HepG2 (cell line): ENCODE results near the gene SYNGR1. TPM values are rescaled to one million over a fixed set of nuclear protein-coding genes. Genes with fewer than 3 reads are reported as not detected.

Experiments
- ATAC-seq: fragments of 200-7000 bp; cut with Tn5 transposase; 3 replicates; pipeline ENCODE4 v1.9.1; 2020; ENCODE audit warnings: mild to moderate bottlenecking, moderate library complexity
- BruUV-seq: library from RNA; stranded (reverse); fragments of 400-500 nt; replicated peaks from 2 replicates; lab custom pipeline; 2021; lab: Mats Ljungman, UMichigan
- CTCF ChIA-PET: fragments of 300-600 bp; formaldehyde crosslinking; extraction: SDS; loops from one replicate; lab custom pipeline; 2021; ENCODE audit warnings: low total read pairs, inconsistent platforms, low intra/inter-chr PET ratio; lab: Yijun Ruan, JAX
- POLR2A ChIA-PET: fragments of 350-600 bp; sonication (Branson Sonifier 250); formaldehyde crosslinking; loops from one replicate; lab custom pipeline; 2020; ENCODE audit warnings: antibody characterized with exemption, inconsistent platforms; lab: Yijun Ruan, JAX
- DNase-seq: peaks from one replicate; pipeline ENCODE4 v3.0.0-alpha.2; 2015; ENCODE audit warnings: low spot score
- FAIRE-seq: peaks from 3 replicates; lab custom pipeline; 2011; peaks lifted over from hg19 to GRCh38; lab: Jason Lieb, UNC
- H2AFZ ChIP-seq: one replicate; pipeline ENCODE4 v1.6.1; 2011; ENCODE audit warnings: low read length, inconsistent platforms
- H3K27ac ChIP-seq: fragments of 300-600 bp; 3 replicates; pipeline ENCODE4 v1.8.0; 2011; ENCODE audit warnings: mixed run types, mild to moderate bottlenecking, mixed read lengths, low read length, inconsistent platforms; ENCODE audit not compliant: insufficient read depth; ENCODE audit errors: extremely low read length
- H3K27me3 ChIP-seq, 2 experiments: fragments of 200-600 bp in 1 of 2; 2 replicates in 1 of 2; 3 replicates in 1 of 2; pipeline versions ENCODE4 v1.6.0 to v1.8.0; 2011; ENCODE audit warnings: low read length in 2 of 2, mild to moderate bottlenecking in 2 of 2, moderate library complexity in 2 of 2, inconsistent platforms in 1 of 2; ENCODE audit not compliant: insufficient read depth in 2 of 2, control insufficient read depth in 1 of 2
- H3K36me3 ChIP-seq, 2 experiments: fragments of 200-600 bp in 1 of 2; replicated peaks in 1 of 2; 2 replicates in 1 of 2; 3 replicates in 1 of 2; pipeline versions ENCODE4 v1.5.1 to v1.8.0; 2011; ENCODE audit warnings: low read length in 2 of 2, inconsistent platforms in 1 of 2; ENCODE audit not compliant: insufficient read depth in 2 of 2, control insufficient read depth in 1 of 2
- H3K4me1 ChIP-seq: 2 replicates; pipeline ENCODE4 v1.5.1; 2012; ENCODE audit warnings: low read length, inconsistent platforms; ENCODE audit not compliant: insufficient read depth
- H3K4me2 ChIP-seq: 2 replicates; pipeline ENCODE4 v1.6.0; 2011; ENCODE audit warnings: low read depth, low read length, inconsistent platforms
- H3K4me3 ChIP-seq, 3 experiments: fragments of 200-600 bp in 1 of 3; sonication (generic), shearing (Covaris generic) in 1 of 3; replicated peaks in 1 of 3; 2 replicates each; pipeline ENCODE4 v1.5.1; 2011 to 2016; ENCODE audit warnings: low read length in 3 of 3, inconsistent platforms in 2 of 3, low read depth in 2 of 3, mild to moderate bottlenecking in 2 of 3, control low read depth in 1 of 3, mixed read lengths in 1 of 3; ENCODE audit not compliant: insufficient read depth in 1 of 3
- H3K79me2 ChIP-seq: one replicate; pipeline ENCODE4 v1.6.1; 2011; ENCODE audit warnings: low read length, inconsistent platforms; ENCODE audit not compliant: insufficient read depth
- H3K9ac ChIP-seq: 2 replicates; pipeline ENCODE4 v1.6.0; 2011; ENCODE audit warnings: mild to moderate bottlenecking, low read depth, low read length, inconsistent platforms; ENCODE audit not compliant: insufficient read depth
- H3K9me3 ChIP-seq: 2 replicates; pipeline ENCODE4 v1.5.1; 2012; ENCODE audit warnings: mild to moderate bottlenecking, low read length
- H4K20me1 ChIP-seq: 2 replicates; pipeline ENCODE4 v1.6.0; 2011; ENCODE audit warnings: inconsistent platforms, mild to moderate bottlenecking, low read length, moderate library complexity; ENCODE audit not compliant: insufficient read depth
- GFI1 ChIP-seq: sonication (generic); formaldehyde crosslinking; IDR thresholded peaks from 2 replicates; pipeline ENCODE4 v1.5.0; 2020; ENCODE audit warnings: missing genetic modification reagents, mild to moderate bottlenecking, borderline replicate concordance
- HMG20B ChIP-seq: conservative IDR thresholded peaks from 2 replicates; pipeline ENCODE4 v1.6.1; 2016; ENCODE audit warnings: missing genetic modification reagents, missing compliant biosample characterization
- HOXA9 ChIP-seq: sonication (generic); formaldehyde crosslinking; IDR thresholded peaks from 2 replicates; pipeline ENCODE4 v1.8.1; 2022; ENCODE audit warnings: missing genetic modification reagents, mild to moderate bottlenecking, moderate library complexity, borderline replicate concordance
- IRF9 ChIP-seq: sonication (generic); formaldehyde crosslinking; IDR thresholded peaks from 2 replicates; pipeline ENCODE4 v1.8.0; 2022; ENCODE audit warnings: missing genetic modification reagents, mild to moderate bottlenecking, borderline replicate concordance
- MBNL3 ChIP-seq: fragments of 250-450 bp; sonication (Bioruptor Pico); conservative IDR thresholded peaks from 2 replicates; pipeline ENCODE4 v1.8.0; 2022; ENCODE audit warnings: mild to moderate bottlenecking, inconsistent platforms
- MNT ChIP-seq: fragments of 450-650 bp; IDR thresholded peaks from 2 replicates; pipeline ENCODE4 v1.6.1; 2016
- NFYC ChIP-seq: IDR thresholded peaks from 2 replicates; pipeline ENCODE4 v1.6.1; 2016; ENCODE audit warnings: missing genetic modification reagents, missing compliant biosample characterization
- POGK ChIP-seq: sonication (generic); formaldehyde crosslinking; conservative IDR thresholded peaks from 2 replicates; pipeline ENCODE4 v1.8.0; 2022; ENCODE audit warnings: mild to moderate bottlenecking, moderate library complexity, missing genetic modification reagents
- ZNF552 ChIP-seq: sonication (generic); formaldehyde crosslinking; IDR thresholded peaks from 2 replicates; pipeline ENCODE4 v1.9.0; 2022; ENCODE audit warnings: missing genetic modification reagents, mild to moderate bottlenecking, borderline replicate concordance
- WGBS: methylation state at CpG from one replicate; pipeline ENCODE4 v1.1.6; 2017; ENCODE audit warnings: low lambda C conversion rate; 5-methylcytosine and 5-hydroxymethylcytosine counted together
- in situ Hi-C: cut with HindIII; loops from 2 replicates; pipeline ENCODE4 v1.10.0; 2017; ENCODE audit warnings: low pct_unique_long_range_greater_than_20kb; ENCODE audit not compliant: extremely low pct_ligation_motif_present
- intact Hi-C: fragments of 100-400 bp; cut with micrococcal nuclease; formaldehyde crosslinking; loops from one replicate; pipeline ENCODE4 v1.10.0; 2022; ENCODE audit not compliant: unreplicated experiment
- polyA plus RNA-seq, 8 experiments: library from polyadenylated mRNA; depleted of rRNA in 3 of 8; stranded (reverse) in 7 of 8; unstranded in 1 of 8; fragments of >200 nt; fragmentation: Illumina TruSeq in 4 of 8; extraction: Trizol in 4 of 8; gene quantifications; 2 replicates each; pipeline versions ENCODE4 v1.2.1 to v1.2.3, GENCODE V29; 2011 to 2016; ENCODE audit warnings: low read depth in 4 of 8, missing spikeins in 1 of 8, mixed read lengths in 1 of 8; ENCODE audit not compliant: insufficient read depth in 1 of 8
- total RNA-seq, 5 experiments: library from RNA; depleted of rRNA; stranded (reverse); fragments of >200 nt; fragmentation: Illumina TruSeq; extraction: Trizol; gene quantifications; 2 replicates each; pipeline ENCODE4 v1.2.3, GENCODE V29; 2016; ENCODE audit warnings: low read depth in 1 of 5

Gene SYNGR1
- total and polyA plus RNA-seq, 2 of the 13 experiments (the other 11 are each of a cell fraction or from before 2014, with no cell fraction given): 0.27 to 2.7 TPM

GRCh38 chr22:39408173-39408572 lies 58.4 kb downstream of the SYNGR1 start:
- no peak overlapping the region for H3K9ac ChIP-seq
- ATAC-seq (no peak), DNase-seq (no peak), FAIRE-seq (no peak)
- H3K4me1 ChIP-seq: no peaks in the 10 kb centered on the region
- no peaks in the 10 kb centered on the region for H3K27me3 ChIP-seq
- WGBS: 94% methylated on average over 11 of the region's 11 CpGs
- H4K20me1 ChIP-seq: no peaks in the 10 kb centered on the region
- H3K79me2 ChIP-seq: no peaks in the 10 kb centered on the region
- H2AFZ ChIP-seq: no peak overlapping the region
- CTCF ChIA-PET: no interaction called here
- POLR2A ChIA-PET: no interaction called here
- peaks cover 0 to 5% of the 10 kb centered on the region in 2 experiments; a peak in 2 of 5 replicates for H3K36me3 ChIP-seq
- H3K4me3 ChIP-seq: no peak overlapping the region
- intact Hi-C loops: no loop called here
- BruUV-seq: no TSS peak
- no peak overlapping the region for H3K27ac ChIP-seq
- no peaks in the 10 kb centered on the region for H3K9me3 ChIP-seq
- TF ChIP-seq MBNL3 (CRISPR knock-in tag) (no peak), ZNF552 (CRISPR knock-in tag) (no peak), MNT (no peak), IRF9 (no peak), GFI1 (no peak)
- TF ChIP-seq, all 625 proteins: peak for 0
- in situ Hi-C loops: no loop called here
- H3K4me2 ChIP-seq: no peak overlapping the region

- Histone ChIP-seq H3K27ac (no peak overlapping the region), H3K4me2 (no peak overlapping the region), H4K20me1 (no peaks in the 10 kb centered on the region), H3K36me3 (peaks cover 0 to 5% of the 10 kb centered on the region in 2 experiments; a peak in 2 of 5 replicates), H3K9ac (no peak overlapping the region), H3K4me3 (no peak overlapping the region), H2AFZ (no peak overlapping the region), H3K9me3 (no peaks in the 10 kb centered on the region), H3K27me3 (no peaks in the 10 kb centered on the region), H3K4me1 (no peaks in the 10 kb centered on the region), H3K79me2 (no peaks in the 10 kb centered on the region)
- no TSS peak for BruUV-seq
- intact Hi-C loops: no loop called here
- WGBS: 94% methylated on average over 1 of the region's 1 CpG
- POLR2A ChIA-PET: no interaction called here
- ATAC-seq: no peak
- DNase-seq: no peak
- CTCF ChIA-PET: no interaction called here
- in situ Hi-C loops: no loop called here
- TF ChIP-seq HMG20B (CRISPR knock-in tag): no peak
- no peak for TF ChIP-seq NFYC (CRISPR knock-in tag)
- no peak for TF ChIP-seq POGK
- no peak for TF ChIP-seq HOXA9
- TF ChIP-seq, all 625 proteins: peak for 0
- no peak for FAIRE-seq
These were observed 59.0 kb downstream of the SYNGR1 start for GRCh38 chr22:39408807-39409206.
